Fibroblast of pulmonary artery (primary cell): ENCODE measurements around the gene ACVR1C.

Source experiments
- DNase-seq: peaks from one replicate; pipeline ENCODE4 v3.0.0-alpha.2; 2010; ENCODE audit warnings: low read depth
- H3K4me3 ChIP-seq: replicated peaks from 2 replicates; pipeline ENCODE4 v1.5.1; 2011; ENCODE audit warnings: low read depth, mild to moderate bottlenecking, control low read depth, low read length, moderate library complexity
- TF ChIP-seq, protein P1 (sequence below): IDR thresholded peaks from 2 replicates; pipeline ENCODE4 v1.5.1; 2011; ENCODE audit warnings: mild to moderate bottlenecking, control low read depth, low read length, inconsistent platforms; ENCODE audit errors: missing control alignments

Gene ACVR1C

DNA sequence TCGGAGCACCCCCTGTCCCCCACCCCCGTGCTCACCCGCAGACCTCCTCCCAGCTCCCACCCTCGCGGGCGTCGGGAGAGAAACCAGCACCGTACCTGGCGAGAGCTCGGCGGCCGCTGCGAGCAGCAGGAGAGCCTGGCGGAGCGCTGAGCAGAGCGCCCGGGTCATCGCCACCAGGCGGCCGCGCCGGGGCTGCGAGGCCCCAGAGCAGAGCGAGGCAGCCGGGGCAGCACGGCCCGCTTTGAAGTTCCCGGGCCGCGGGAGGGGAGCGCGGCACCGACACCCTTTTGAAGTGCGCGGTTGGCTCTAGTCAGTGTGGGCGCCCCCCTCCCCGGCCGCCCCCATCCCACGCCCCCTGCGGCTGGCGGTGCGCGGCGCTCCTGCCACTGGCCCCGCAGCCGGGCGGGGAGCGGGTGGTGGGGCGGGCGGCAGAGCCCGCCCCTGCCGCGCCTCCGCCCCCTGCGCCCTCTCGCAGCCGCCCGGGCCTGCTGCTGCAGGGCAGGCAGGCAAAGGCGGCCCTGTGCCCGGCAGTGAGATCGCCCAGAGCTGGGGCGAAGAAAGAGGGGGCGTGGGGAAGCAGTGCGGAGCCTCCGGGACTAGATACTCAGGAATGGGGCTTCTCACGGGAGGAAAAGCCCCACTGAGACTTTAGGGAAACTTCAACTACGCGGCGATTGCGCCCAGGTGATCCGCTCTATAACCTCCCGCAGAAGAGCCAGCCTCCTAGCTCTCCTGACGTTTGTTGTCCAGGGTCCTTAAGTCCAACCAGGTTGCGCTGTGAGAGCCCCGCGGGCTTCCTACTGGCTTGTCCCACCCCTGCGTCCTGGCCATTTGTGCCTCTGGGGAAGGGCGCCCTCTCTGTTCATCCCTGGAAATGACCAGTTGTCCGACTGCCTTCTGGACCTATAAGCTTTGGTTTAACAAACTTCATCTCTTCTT lies at the start of gene ACVR1C:
Gene ACVR1C (minus strand): TSS at position 388 of the 939 bp plus-strand sequence. CDS start 220 bp downstream, at position 168.
- peak within 1 kb of the TSS; percentile 52 for H3K4me3 ChIP-seq
- DNase-seq = peak; percentile 44
- TF ChIP-seq, protein P1, sequence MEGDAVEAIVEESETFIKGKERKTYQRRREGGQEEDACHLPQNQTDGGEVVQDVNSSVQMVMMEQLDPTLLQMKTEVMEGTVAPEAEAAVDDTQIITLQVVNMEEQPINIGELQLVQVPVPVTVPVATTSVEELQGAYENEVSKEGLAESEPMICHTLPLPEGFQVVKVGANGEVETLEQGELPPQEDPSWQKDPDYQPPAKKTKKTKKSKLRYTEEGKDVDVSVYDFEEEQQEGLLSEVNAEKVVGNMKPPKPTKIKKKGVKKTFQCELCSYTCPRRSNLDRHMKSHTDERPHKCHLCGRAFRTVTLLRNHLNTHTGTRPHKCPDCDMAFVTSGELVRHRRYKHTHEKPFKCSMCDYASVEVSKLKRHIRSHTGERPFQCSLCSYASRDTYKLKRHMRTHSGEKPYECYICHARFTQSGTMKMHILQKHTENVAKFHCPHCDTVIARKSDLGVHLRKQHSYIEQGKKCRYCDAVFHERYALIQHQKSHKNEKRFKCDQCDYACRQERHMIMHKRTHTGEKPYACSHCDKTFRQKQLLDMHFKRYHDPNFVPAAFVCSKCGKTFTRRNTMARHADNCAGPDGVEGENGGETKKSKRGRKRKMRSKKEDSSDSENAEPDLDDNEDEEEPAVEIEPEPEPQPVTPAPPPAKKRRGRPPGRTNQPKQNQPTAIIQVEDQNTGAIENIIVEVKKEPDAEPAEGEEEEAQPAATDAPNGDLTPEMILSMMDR = peak; percentile 50

DNA sequence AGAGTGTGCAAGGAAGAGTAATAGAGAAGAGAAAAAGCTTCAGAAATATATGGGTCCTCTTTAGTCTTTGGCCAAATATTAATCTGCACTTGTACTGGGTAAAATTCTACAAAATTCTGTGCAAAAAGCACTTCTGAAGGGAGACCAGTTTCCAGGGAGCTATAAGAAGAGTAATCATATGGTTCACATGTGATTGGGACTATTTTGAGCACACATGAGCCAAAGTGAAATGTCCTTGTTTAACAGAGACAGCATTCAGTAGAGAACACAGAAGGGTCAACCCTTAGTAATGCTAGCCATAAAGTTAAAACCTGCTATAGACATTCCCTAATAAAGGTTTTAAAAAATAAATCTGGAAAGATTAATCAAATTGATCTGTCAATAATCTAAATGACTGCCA lies 49.3 kb upstream of the ACVR1C start:
- TF ChIP-seq, protein P1 = no peak
- H3K4me3 ChIP-seq = no peak overlapping the region
- no peak for DNase-seq

DNA sequence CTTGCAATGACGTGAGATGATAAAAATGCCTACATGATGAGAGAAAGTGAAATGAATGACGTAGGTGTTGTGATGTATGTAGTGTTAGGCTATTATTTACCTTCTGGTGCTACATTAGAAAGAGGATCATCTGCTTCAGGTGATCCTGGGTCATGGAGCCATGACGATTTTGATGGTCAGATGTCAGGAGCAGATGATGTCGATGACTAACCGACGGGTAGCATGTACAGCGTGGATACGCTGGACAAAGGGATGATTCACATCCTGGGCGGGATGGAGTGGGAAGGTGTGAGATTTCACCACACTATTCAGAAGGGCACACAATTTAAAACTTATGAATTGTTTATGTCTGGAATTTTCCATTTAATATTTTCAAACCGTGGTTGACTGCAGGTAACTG lies 43.5 kb upstream of the ACVR1C start:
- H3K4me3 ChIP-seq = no peak overlapping the region
- DNase-seq = peak; percentile 3
- TF ChIP-seq, protein P1 = no peak

DNA sequence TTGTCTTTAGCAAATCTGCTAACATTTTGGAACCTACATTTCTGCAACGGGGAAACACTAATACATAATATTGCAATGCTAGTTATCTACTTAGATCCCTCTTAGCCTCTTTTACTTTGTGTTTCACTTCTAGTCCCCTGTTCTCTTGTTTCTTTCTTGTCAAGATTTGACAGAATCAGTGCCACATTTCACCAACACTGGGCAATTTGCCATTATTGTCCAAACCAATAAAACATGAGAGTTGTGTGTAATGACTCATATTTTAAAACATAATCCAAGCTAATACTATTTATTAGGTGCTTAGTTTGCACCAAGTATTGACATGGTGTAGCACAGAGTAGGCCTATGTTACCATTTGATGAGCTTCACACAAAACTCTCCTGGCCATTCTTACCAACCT lies 33.7 kb upstream of the ACVR1C start:
- DNase-seq = peak; percentile 17
- H3K4me3 ChIP-seq = no peak overlapping the region
- TF ChIP-seq, protein P1 = no peak

DNA sequence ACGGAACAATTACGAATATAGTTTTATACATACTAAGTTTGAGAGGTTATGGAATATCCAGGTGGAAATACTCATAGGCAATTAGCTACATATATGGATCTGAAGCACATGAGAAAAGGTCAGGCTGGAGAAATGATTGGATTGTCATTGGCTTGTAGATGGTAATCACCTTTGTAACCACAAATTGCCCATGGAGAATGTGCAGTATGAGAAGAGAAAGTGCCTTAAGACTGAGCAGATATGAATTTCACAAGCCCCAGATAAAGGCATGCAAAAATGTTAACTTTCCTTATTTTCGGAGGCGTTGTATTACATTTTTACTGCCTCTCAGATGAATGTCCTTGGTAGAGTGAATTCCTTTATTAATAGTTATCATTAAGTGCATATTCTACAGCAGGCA lies 33.1 kb upstream of the ACVR1C start:
- no peak overlapping the region for H3K4me3 ChIP-seq
- DNase-seq = no peak
- TF ChIP-seq, protein P1 = no peak

DNA sequence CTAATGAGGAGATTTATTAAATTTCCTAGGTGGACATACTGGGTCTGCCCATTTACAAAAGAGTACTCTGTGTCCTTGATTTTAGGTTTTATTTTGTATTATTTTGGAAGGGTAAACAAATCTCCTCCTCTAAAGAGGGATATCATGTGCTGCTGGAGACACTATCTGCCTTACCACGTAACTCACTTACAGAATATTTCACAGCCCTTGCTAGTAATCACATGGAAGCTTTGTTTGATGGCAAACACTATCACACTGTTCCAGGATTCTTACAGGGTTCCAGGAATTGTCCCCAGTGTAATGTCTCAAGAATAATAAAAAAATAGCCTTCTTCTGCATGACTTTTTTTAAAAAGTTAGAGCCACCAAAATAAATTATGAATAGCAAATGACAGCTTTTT lies 29.2 kb upstream of the ACVR1C start:
- DNase-seq = no peak
- TF ChIP-seq, protein P1 = no peak
- H3K4me3 ChIP-seq = no peak overlapping the region
